ENCODE results near the gene WDR43.

Gene WDR43

GRCh38 chr2:28956890-28957289 is 62.4 kb downstream of the WDR43 start:
- no peak for DNase-seq (ENCODE audit: low read depth)
- H3K4me3 ChIP-seq (ENCODE audit: low read depth, low read length), result no peak overlapping the region
- peak; percentile 30 for TF ChIP-seq CTCF (IDR thresholded peaks at IDR 0.05; ENCODE audit: control insufficient read depth, extremely low read depth, insufficient read depth)

- DNase-seq (ENCODE audit: low read depth), result peak; percentile 40
- TF ChIP-seq CTCF (IDR thresholded peaks at IDR 0.05; ENCODE audit: control insufficient read depth, extremely low read depth, insufficient read depth), result peak; percentile 54
- no peak overlapping the region for H3K4me3 ChIP-seq (ENCODE audit: low read depth, low read length)
These were observed 64.2 kb downstream of the WDR43 start for GRCh38 chr2:28958689-28959088.

- no peak for TF ChIP-seq CTCF (IDR thresholded peaks at IDR 0.05; ENCODE audit: control insufficient read depth, extremely low read depth, insufficient read depth)
- DNase-seq (ENCODE audit: low read depth), result no peak
- H3K4me3 ChIP-seq (ENCODE audit: low read depth, low read length), result no peak overlapping the region
These were observed 65.9 kb downstream of the WDR43 start for GRCh38 chr2:28960401-28960800.

- no peak for TF ChIP-seq CTCF (IDR thresholded peaks at IDR 0.05; ENCODE audit: control insufficient read depth, extremely low read depth, insufficient read depth)
- DNase-seq (ENCODE audit: low read depth), result no peak
- no peak overlapping the region for H3K4me3 ChIP-seq (ENCODE audit: low read depth, low read length)
These were observed 68.0 kb downstream of the WDR43 start for GRCh38 chr2:28962505-28962904.

- no peak for DNase-seq (ENCODE audit: low read depth)
- H3K4me3 ChIP-seq (ENCODE audit: low read depth, low read length), result no peak overlapping the region
- TF ChIP-seq CTCF (IDR thresholded peaks at IDR 0.05; ENCODE audit: control insufficient read depth, extremely low read depth, insufficient read depth), result no peak
These were observed 76.1 kb downstream of the WDR43 start for GRCh38 chr2:28970464-28971160.

- H3K4me3 ChIP-seq (ENCODE audit: low read depth, low read length), result no peak overlapping the region
- TF ChIP-seq CTCF (IDR thresholded peaks at IDR 0.05; ENCODE audit: control insufficient read depth, extremely low read depth, insufficient read depth), result no peak
- no peak for DNase-seq (ENCODE audit: low read depth)
These were observed 78.4 kb downstream of the WDR43 start for GRCh38 chr2:28972778-28973335.

GRCh38 chr2:28974252-28974651 is 79.8 kb downstream of the WDR43 start:
- no peak for DNase-seq (ENCODE audit: low read depth)
- H3K4me3 ChIP-seq (ENCODE audit: low read depth, low read length), result no peak overlapping the region
- TF ChIP-seq CTCF (IDR thresholded peaks at IDR 0.05; ENCODE audit: control insufficient read depth, extremely low read depth, insufficient read depth), result no peak
